LNCaP clone FGC (cell line): ENCODE measurements around the gene DERA.
"Not testable (repeated sequence)": the region's sequence is repeated elsewhere in the genome, so short reads cannot be mapped to it uniquely, and the experiment has no call there.

Experiments used
- DNase-seq: peaks from one replicate; pipeline ENCODE4 v3.0.0-alpha.2; 2011; ENCODE audit warnings: low read depth
- H3K4me3 ChIP-seq: 2 replicates; pipeline ENCODE4 v1.5.1; 2011; ENCODE audit warnings: mild to moderate bottlenecking, low read depth, low read length, control low read depth
- CTCF ChIP-seq: IDR thresholded peaks from 2 replicates; pipeline ENCODE4 v1.5.1; 2012; ENCODE audit warnings: mild to moderate bottlenecking; ENCODE audit not compliant: control insufficient read depth, insufficient read depth; ENCODE audit errors: extremely low read depth

Gene DERA

GRCh38 chr12:16003460-16003859 is 92.3 kb downstream of the DERA start:
- no peak for TF ChIP-seq CTCF
- no peak for DNase-seq
- H3K4me3 ChIP-seq: no peak overlapping the region

DNA sequence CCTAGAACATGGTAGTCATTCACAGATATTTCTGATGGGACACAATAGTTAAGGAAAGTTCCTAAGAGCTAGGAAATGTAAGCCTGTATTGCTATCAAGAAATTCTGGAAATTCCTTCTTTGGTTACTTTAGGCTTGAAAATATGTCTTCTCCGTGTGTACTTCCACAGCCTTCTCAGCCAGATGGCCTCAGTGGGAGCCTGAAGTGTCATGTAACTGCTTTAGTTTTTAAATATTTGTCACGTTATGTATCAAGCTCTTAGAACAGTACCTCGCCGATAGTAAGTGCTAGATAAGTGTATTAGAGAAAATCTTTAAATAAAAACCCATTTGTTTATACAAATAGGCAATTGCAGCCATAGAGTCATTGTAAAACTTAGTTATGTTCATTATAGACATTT is 95.6 kb downstream of the DERA start:
- DNase-seq: no peak
- no peak for TF ChIP-seq CTCF
- H3K4me3 ChIP-seq: no peak overlapping the region

- no peak overlapping the region for H3K4me3 ChIP-seq
- no peak for DNase-seq
- TF ChIP-seq CTCF: no peak
Observed at GRCh38 chr12:16008421-16008824, 97.3 kb downstream of the DERA start.

DNA sequence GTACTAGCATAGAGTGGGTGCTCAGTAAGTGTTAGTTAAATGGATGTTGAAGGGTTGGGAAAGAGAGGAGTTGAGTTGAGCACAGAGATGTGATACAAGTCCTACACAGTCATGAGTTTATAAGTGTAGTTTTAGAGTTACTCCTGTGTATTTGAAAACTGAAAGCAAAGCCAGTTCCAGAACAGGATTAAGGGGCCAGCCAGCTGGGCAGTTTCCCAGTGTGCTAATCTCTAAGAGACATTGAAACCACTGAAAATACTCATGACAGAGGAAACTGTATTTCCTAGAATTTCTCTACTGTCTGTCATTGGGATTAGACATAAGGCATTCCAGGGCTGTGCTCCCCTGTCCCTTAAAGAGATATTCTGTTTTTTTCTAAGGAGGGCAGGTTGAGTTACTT is 101.0 kb downstream of the DERA start:
- no peak overlapping the region for H3K4me3 ChIP-seq
- no peak for TF ChIP-seq CTCF
- no peak for DNase-seq

- DNase-seq: not testable (repeated sequence)
Observed at GRCh38 chr12:16013722-16014121, 102.6 kb downstream of the DERA start.

DNA sequence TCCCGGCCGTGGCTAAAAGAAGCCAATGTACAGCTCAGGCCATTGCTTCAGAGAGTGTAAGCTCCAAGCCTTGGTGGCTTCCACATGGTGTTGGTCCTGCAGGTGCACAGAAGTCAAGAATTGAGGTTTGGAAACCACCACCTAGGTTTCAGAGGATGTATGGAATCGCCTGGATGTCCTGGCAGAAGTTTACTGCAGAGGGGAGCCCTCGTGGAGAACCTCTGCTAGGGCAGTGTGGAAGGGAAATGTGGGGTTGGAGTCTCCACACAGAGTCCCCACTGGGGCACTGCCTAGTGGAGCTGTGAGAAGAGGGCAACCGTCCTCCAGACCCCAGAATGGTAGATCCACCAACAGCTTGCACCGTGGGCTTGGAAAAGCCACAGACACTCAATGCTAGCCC is 103.3 kb downstream of the DERA start:
- not testable (repeated sequence) for DNase-seq, H3K4me3 ChIP-seq

More at GRCh38 chr12:16013722-16014121, 102.6 kb downstream of the DERA start:
- not testable (repeated sequence) for H3K4me3 ChIP-seq

GRCh38 chr12:16016748-16017147 is 105.6 kb downstream of the DERA start:
- no peak for TF ChIP-seq CTCF
- no peak for DNase-seq
- no peak overlapping the region for H3K4me3 ChIP-seq

- TF ChIP-seq CTCF: no peak
- H3K4me3 ChIP-seq: no peak overlapping the region
- DNase-seq: no peak
Observed at GRCh38 chr12:16018306-16018705, 107.2 kb downstream of the DERA start.
